Adrenal gland (tissue), 5 donors: ENCODE data around the gene ACY1.

Experiments used
- CTCF ChIP-seq, 6 experiments: fragments of 450-650 bp in 4 of 6; fragments of 200-600 bp in 2 of 6; sonication (generic) in 1 of 6; IDR thresholded peaks; 1 replicate in 5 of 6; 2 replicates in 1 of 6; pipeline versions ENCODE4 v1.5.1 to v1.8.0; 2016 to 2021; ENCODE audit warnings: antibody characterized with exemption in 6 of 6, mild to moderate bottlenecking in 2 of 6, moderate library complexity in 1 of 6
- POLR2A ChIP-seq, 2 donors: fragments of 450-650 bp; IDR thresholded peaks; one replicate each; pipeline ENCODE4 v1.6.1; 2017; ENCODE audit warnings: antibody characterized with exemption in 2 of 2, mild to moderate bottlenecking in 2 of 2, moderate library complexity in 1 of 2
- donor health status: DM: no; HTN: no; CAD: no.

- TF ChIP-seq POLR2A (IDR thresholded peaks at IDR 0.05) (no peak), CTCF (IDR thresholded peaks at IDR 0.05) (no peak)
Observed at GRCh38 chr3:51988286-51989146, 5.2 kb downstream of the ACY1 start.
